Measurements from ENCODE around the gene CCR9.

DNA sequence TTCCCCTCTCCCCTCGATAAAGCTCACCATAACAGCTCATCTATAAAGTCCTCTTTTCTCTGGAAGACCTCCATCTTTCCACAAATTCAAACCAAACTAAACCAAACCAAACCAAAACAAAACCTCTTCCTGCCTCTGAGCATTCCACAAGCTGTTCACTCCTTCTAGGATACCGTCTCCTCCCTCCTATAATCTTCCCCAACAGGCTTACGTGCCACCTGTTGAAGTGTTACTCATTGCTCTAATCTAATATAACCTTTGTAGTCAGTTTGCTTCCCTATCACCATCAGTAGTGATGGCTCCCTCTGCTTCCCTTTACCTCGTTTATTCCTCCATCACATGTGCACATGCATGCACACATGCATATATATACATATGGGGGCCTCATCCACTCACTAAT is 12.7 kb upstream of the CCR9 start:
- TF ChIP-seq, protein P1, sequence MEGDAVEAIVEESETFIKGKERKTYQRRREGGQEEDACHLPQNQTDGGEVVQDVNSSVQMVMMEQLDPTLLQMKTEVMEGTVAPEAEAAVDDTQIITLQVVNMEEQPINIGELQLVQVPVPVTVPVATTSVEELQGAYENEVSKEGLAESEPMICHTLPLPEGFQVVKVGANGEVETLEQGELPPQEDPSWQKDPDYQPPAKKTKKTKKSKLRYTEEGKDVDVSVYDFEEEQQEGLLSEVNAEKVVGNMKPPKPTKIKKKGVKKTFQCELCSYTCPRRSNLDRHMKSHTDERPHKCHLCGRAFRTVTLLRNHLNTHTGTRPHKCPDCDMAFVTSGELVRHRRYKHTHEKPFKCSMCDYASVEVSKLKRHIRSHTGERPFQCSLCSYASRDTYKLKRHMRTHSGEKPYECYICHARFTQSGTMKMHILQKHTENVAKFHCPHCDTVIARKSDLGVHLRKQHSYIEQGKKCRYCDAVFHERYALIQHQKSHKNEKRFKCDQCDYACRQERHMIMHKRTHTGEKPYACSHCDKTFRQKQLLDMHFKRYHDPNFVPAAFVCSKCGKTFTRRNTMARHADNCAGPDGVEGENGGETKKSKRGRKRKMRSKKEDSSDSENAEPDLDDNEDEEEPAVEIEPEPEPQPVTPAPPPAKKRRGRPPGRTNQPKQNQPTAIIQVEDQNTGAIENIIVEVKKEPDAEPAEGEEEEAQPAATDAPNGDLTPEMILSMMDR (IDR thresholded peaks at IDR 0.05; ENCODE audit: insufficient read depth, low read length, poor library complexity, severe bottlenecking), result no peak
- no peak for TF ChIP-seq EZH2phosphoT487 (conservative IDR thresholded peaks at IDR 0.05; ENCODE audit: low read length)
